RWPE2 (cell line): ENCODE measurements around the gene NANOS3.

ENCODE experiments used
- ATAC-seq: fragments of 200-7000 bp; cut with Tn5 transposase; 3 replicates; pipeline ENCODE4 v1.9.1; 2021; ENCODE audit warnings: low read depth
- DNase-seq: peaks from one replicate; pipeline ENCODE4 v3.0.0-alpha.2; 2020; ENCODE audit warnings: low spot score
- H3K27ac ChIP-seq: fragments of 450-650 bp; 2 replicates; pipeline ENCODE4 v1.5.1; 2017; ENCODE audit warnings: mild to moderate bottlenecking; ENCODE audit not compliant: poor library complexity, severe bottlenecking
- H3K27me3 ChIP-seq: fragments of 250-450 bp; sonication (Bioruptor Pico); 2 replicates; pipeline ENCODE4 v1.5.1; 2021; ENCODE audit warnings: mild to moderate bottlenecking, moderate library complexity; ENCODE audit not compliant: insufficient read depth, poor library complexity, severe bottlenecking
- H3K36me3 ChIP-seq: fragments of 250-450 bp; sonication (Bioruptor Pico); 2 replicates; pipeline ENCODE4 v1.5.1; 2020; ENCODE audit warnings: low read depth, mild to moderate bottlenecking, moderate library complexity
- H3K4me1 ChIP-seq: fragments of 250-450 bp; sonication (Bioruptor Pico); 2 replicates; pipeline ENCODE4 v1.5.1; 2021; ENCODE audit warnings: mild to moderate bottlenecking, moderate library complexity; ENCODE audit not compliant: insufficient read depth, poor library complexity, severe bottlenecking
- H3K4me3 ChIP-seq: fragments of 250-450 bp; sonication (Bioruptor Pico); 2 replicates; pipeline ENCODE4 v1.5.1; 2021; ENCODE audit warnings: mild to moderate bottlenecking, moderate library complexity; ENCODE audit not compliant: severe bottlenecking
- H3K9me3 ChIP-seq: fragments of 250-450 bp; sonication (Bioruptor Pico); 2 replicates; pipeline ENCODE4 v1.5.1; 2021; ENCODE audit warnings: mild to moderate bottlenecking, moderate library complexity; ENCODE audit not compliant: severe bottlenecking
- TF ChIP-seq, protein P1 (sequence below): fragments of 450-650 bp; IDR thresholded peaks from one replicate; pipeline ENCODE4 v1.5.1; 2017; ENCODE audit warnings: mild to moderate bottlenecking, moderate library complexity; ENCODE audit not compliant: poor library complexity, severe bottlenecking

Gene NANOS3

GRCh38 chr19:13838435-13839129 lies 38.4 kb upstream of the NANOS3 start:
- Histone ChIP-seq H3K4me1 (peaks cover 29% of the 10 kb centered on the region), H3K9me3 (no peaks in the 10 kb centered on the region), H3K27ac (peak overlapping the region; percentile 98), H3K4me3 (peak overlapping the region; percentile 88), H3K36me3 (peaks cover 82% of the 10 kb centered on the region), H3K27me3 (no peaks in the 10 kb centered on the region)
- TF ChIP-seq, protein P1, sequence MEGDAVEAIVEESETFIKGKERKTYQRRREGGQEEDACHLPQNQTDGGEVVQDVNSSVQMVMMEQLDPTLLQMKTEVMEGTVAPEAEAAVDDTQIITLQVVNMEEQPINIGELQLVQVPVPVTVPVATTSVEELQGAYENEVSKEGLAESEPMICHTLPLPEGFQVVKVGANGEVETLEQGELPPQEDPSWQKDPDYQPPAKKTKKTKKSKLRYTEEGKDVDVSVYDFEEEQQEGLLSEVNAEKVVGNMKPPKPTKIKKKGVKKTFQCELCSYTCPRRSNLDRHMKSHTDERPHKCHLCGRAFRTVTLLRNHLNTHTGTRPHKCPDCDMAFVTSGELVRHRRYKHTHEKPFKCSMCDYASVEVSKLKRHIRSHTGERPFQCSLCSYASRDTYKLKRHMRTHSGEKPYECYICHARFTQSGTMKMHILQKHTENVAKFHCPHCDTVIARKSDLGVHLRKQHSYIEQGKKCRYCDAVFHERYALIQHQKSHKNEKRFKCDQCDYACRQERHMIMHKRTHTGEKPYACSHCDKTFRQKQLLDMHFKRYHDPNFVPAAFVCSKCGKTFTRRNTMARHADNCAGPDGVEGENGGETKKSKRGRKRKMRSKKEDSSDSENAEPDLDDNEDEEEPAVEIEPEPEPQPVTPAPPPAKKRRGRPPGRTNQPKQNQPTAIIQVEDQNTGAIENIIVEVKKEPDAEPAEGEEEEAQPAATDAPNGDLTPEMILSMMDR = no peak
- ATAC-seq (no peak), DNase-seq (no peak)

GRCh38 chr19:13839130-13839937 lies 37.6 kb upstream of the NANOS3 start:
- ATAC-seq = peak; percentile 11
- peak overlapping the region; percentile 98 for H3K27ac ChIP-seq

GRCh38 chr19:13839938-13840304 lies 37.0 kb upstream of the NANOS3 start:
- H3K36me3 ChIP-seq = peaks cover 71% of the 10 kb centered on the region
- H3K9me3 ChIP-seq = no peaks in the 10 kb centered on the region
- H3K4me1 ChIP-seq = peaks cover 37% of the 10 kb centered on the region
- TF ChIP-seq, protein P1 = no peak
- H3K4me3 ChIP-seq = peak overlapping the region; percentile 88
- no peaks in the 10 kb centered on the region for H3K27me3 ChIP-seq
- DNase-seq = no peak
- no peak for ATAC-seq
- H3K27ac ChIP-seq = peak overlapping the region; percentile 98

More at GRCh38 chr19:13839130-13839937, 37.6 kb upstream of the NANOS3 start:
- Histone ChIP-seq H3K4me1 (peaks cover 36% of the 10 kb centered on the region), H3K27me3 (no peaks in the 10 kb centered on the region), H3K9me3 (no peaks in the 10 kb centered on the region), H3K4me3 (peak overlapping the region; percentile 88), H3K36me3 (peaks cover 76% of the 10 kb centered on the region)
- peak; percentile 73 for DNase-seq
- TF ChIP-seq, protein P1 = no peak

GRCh38 chr19:13840305-13841085 lies 36.4 kb upstream of the NANOS3 start:
- peaks cover 35% of the 10 kb centered on the region for H3K4me1 ChIP-seq
- H3K9me3 ChIP-seq = no peaks in the 10 kb centered on the region
- peak overlapping the region; percentile 98 for H3K27ac ChIP-seq
- peaks cover 65% of the 10 kb centered on the region for H3K36me3 ChIP-seq
- H3K4me3 ChIP-seq = peak overlapping the region; percentile 88
- ATAC-seq = peak; percentile 30
- H3K27me3 ChIP-seq = no peaks in the 10 kb centered on the region
- TF ChIP-seq, protein P1 = no peak
- peak; percentile 84 for DNase-seq
